GM19025 (cell line): Measurements from ENCODE around the gene AP1M1.

Experiments used
- ATAC-seq: cut with Tn5 transposase; IDR thresholded peaks from one replicate; pipeline ENCODE4 v1.9.1; 2021; ENCODE audit warnings: mild to moderate bottlenecking, low read depth, moderate library complexity; ENCODE audit not compliant: unreplicated experiment

AP1M1 gene

GRCh38 chr19:16228637-16229321 lies 31.1 kb downstream of the AP1M1 start:
- ATAC-seq: no peak

GRCh38 chr19:16229322-16229641 lies 31.6 kb downstream of the AP1M1 start:
- no peak for ATAC-seq

- ATAC-seq: no peak
Observed at GRCh38 chr19:16232127-16232526, 34.4 kb downstream of the AP1M1 start.

GRCh38 chr19:16232568-16232967 lies 34.9 kb downstream of the AP1M1 start:
- ATAC-seq: no peak

GRCh38 chr19:16233081-16233776 lies 35.5 kb downstream of the AP1M1 start:
- ATAC-seq: no peak

GRCh38 chr19:16233836-16234551 lies 36.3 kb downstream of the AP1M1 start:
- ATAC-seq: no peak

GRCh38 chr19:16234552-16235445 lies 37.1 kb downstream of the AP1M1 start:
- no peak for ATAC-seq

GRCh38 chr19:16235811-16236652 lies 38.3 kb downstream of the AP1M1 start:
- ATAC-seq: no peak

- ATAC-seq: no peak
Observed at GRCh38 chr19:16244091-16244490, 46.4 kb downstream of the AP1M1 start.

- ATAC-seq: no peak
Observed at GRCh38 chr19:16247353-16248182, 49.9 kb downstream of the AP1M1 start.

GRCh38 chr19:16248380-16249023 lies 50.8 kb downstream of the AP1M1 start:
- no peak for ATAC-seq

GRCh38 chr19:16249826-16250404 lies 52.2 kb downstream of the AP1M1 start:
- no peak for ATAC-seq

GRCh38 chr19:16252459-16253205 lies 54.9 kb downstream of the AP1M1 start:
- no peak for ATAC-seq

GRCh38 chr19:16254851-16255408 lies 57.2 kb downstream of the AP1M1 start:
- no peak for ATAC-seq

- ATAC-seq: no peak
Observed at GRCh38 chr19:16257509-16258002, 59.8 kb downstream of the AP1M1 start.

GRCh38 chr19:16258440-16258903 lies 60.8 kb downstream of the AP1M1 start:
- ATAC-seq: no peak
